DMS153 (cell line): ENCODE data around the gene MAFB.

Experiments
- DNase-seq: peaks from one replicate; lab custom pipeline; 2025; lab: John Stamatoyannopoulos, UW

The MAFB gene

GRCh38 chr20:40682104-40682981 is 6.7 kb downstream of the MAFB start:
- DNase-seq = no peak

- no peak for DNase-seq
These were observed 7.4 kb downstream of the MAFB start for GRCh38 chr20:40681684-40682083.

GRCh38 chr20:40681165-40681564 is 7.9 kb downstream of the MAFB start:
- DNase-seq = no peak

GRCh38 chr20:40680161-40680959 is 8.7 kb downstream of the MAFB start:
- no peak for DNase-seq

- no peak for DNase-seq
These were observed 9.9 kb downstream of the MAFB start for GRCh38 chr20:40679184-40679583.

- DNase-seq = no peak
These were observed 10.7 kb downstream of the MAFB start for GRCh38 chr20:40678286-40678875.

- no peak for DNase-seq
These were observed 11.6 kb downstream of the MAFB start for GRCh38 chr20:40677343-40677924.

- DNase-seq = no peak
These were observed 12.4 kb downstream of the MAFB start for GRCh38 chr20:40676491-40677269.

GRCh38 chr20:40675599-40676221 is 13.3 kb downstream of the MAFB start:
- no peak for DNase-seq

- no peak for DNase-seq
These were observed 15.6 kb downstream of the MAFB start for GRCh38 chr20:40673442-40673841.

GRCh38 chr20:40672095-40672494 is 16.9 kb downstream of the MAFB start:
- DNase-seq = no peak

GRCh38 chr20:40670253-40670652 is 18.8 kb downstream of the MAFB start:
- DNase-seq = no peak

GRCh38 chr20:40669692-40670091 is 19.3 kb downstream of the MAFB start:
- no peak for DNase-seq

- DNase-seq = no peak
These were observed 20.4 kb downstream of the MAFB start for GRCh38 chr20:40668449-40669228.

- DNase-seq = no peak
These were observed 21.5 kb downstream of the MAFB start for GRCh38 chr20:40667503-40667902.

- DNase-seq = no peak
These were observed 22.7 kb downstream of the MAFB start for GRCh38 chr20:40666336-40666735.

GRCh38 chr20:40664891-40665290 is 24.1 kb downstream of the MAFB start:
- DNase-seq = no peak

- DNase-seq = no peak
These were observed 24.8 kb downstream of the MAFB start for GRCh38 chr20:40663991-40664880.

- DNase-seq = no peak
These were observed 25.7 kb downstream of the MAFB start for GRCh38 chr20:40663304-40663790.
